ENCODE results near the gene PAPOLA. TPM values are rescaled to one million over a fixed set of nuclear protein-coding genes. Genes with fewer than 3 reads are reported as not detected.

Gene PAPOLA
- total RNA-seq, 4 donors from 2014 or later = 106 to 357 (median 257) TPM

- TF ChIP-seq POLR2A (IDR thresholded peaks at IDR 0.05) (no peak), CTCF (IDR thresholded peaks at IDR 0.05) (no peak)
- Histone ChIP-seq H3K36me3 (no peaks in the 10 kb centered on the region), H3K9me3 (no peaks in the 10 kb centered on the region), H3K27me3 (no peaks in the 10 kb centered on the region), H3K4me3 (no peak overlapping the region), H3K4me1 (no peaks in the 10 kb centered on the region), H3K27ac (no peak overlapping the region)
- no peak for DNase-seq
- intact Hi-C loops (cut with DNase I; ENCODE audit: low total_unique reads) = no loop called here
These were observed 24.1 kb upstream of the PAPOLA start for GRCh38 chr14:96478119-96478518.

- no peak overlapping the region for H3K27ac ChIP-seq
- TF ChIP-seq POLR2A (IDR thresholded peaks at IDR 0.05) (no peak), CTCF (IDR thresholded peaks at IDR 0.05) (no peak)
- H3K27me3 ChIP-seq = no peaks in the 10 kb centered on the region
- no peak overlapping the region for H3K4me3 ChIP-seq
- DNase-seq = no peak
- H3K9me3 ChIP-seq = no peaks in the 10 kb centered on the region
- no peaks in the 10 kb centered on the region for H3K4me1 ChIP-seq
- no peaks in the 10 kb centered on the region for H3K36me3 ChIP-seq
- intact Hi-C loops (cut with DNase I; ENCODE audit: low total_unique reads) = no loop called here
These were observed 22.6 kb upstream of the PAPOLA start for GRCh38 chr14:96479435-96480146.

GRCh38 chr14:96481731-96482314 lies 20.4 kb upstream of the PAPOLA start:
- no peak overlapping the region for H3K27ac ChIP-seq
- no peaks in the 10 kb centered on the region for H3K4me1 ChIP-seq
- TF ChIP-seq CTCF (IDR thresholded peaks at IDR 0.05) = no peak
- no peak for TF ChIP-seq POLR2A (IDR thresholded peaks at IDR 0.05)

GRCh38 chr14:96482986-96483385 lies 19.2 kb upstream of the PAPOLA start:
- Histone ChIP-seq H3K36me3 (no peaks in the 10 kb centered on the region), H3K27ac (no peak overlapping the region), H3K4me3 (no peak overlapping the region), H3K9me3 (no peaks in the 10 kb centered on the region), H3K4me1 (no peaks in the 10 kb centered on the region), H3K27me3 (no peaks in the 10 kb centered on the region)
- intact Hi-C loops (cut with DNase I; ENCODE audit: low total_unique reads) = no loop called here
- TF ChIP-seq CTCF (IDR thresholded peaks at IDR 0.05) (no peak), POLR2A (IDR thresholded peaks at IDR 0.05) (no peak)
- DNase-seq = no peak

More at GRCh38 chr14:96481731-96482314, 20.4 kb upstream of the PAPOLA start:
- Histone ChIP-seq H3K9me3 (no peaks in the 10 kb centered on the region), H3K36me3 (no peaks in the 10 kb centered on the region), H3K27me3 (no peaks in the 10 kb centered on the region), H3K4me3 (no peak overlapping the region)
- intact Hi-C loops (cut with DNase I; ENCODE audit: low total_unique reads) = no loop called here
- no peak for DNase-seq

GRCh38 chr14:96484399-96484798 lies 17.8 kb upstream of the PAPOLA start:
- Histone ChIP-seq H3K27me3 (no peaks in the 10 kb centered on the region), H3K4me3 (no peak overlapping the region), H3K27ac (no peak overlapping the region), H3K4me1 (no peaks in the 10 kb centered on the region), H3K9me3 (no peaks in the 10 kb centered on the region), H3K36me3 (no peaks in the 10 kb centered on the region)
- no peak for TF ChIP-seq POLR2A (IDR thresholded peaks at IDR 0.05)
- no peak for TF ChIP-seq CTCF (IDR thresholded peaks at IDR 0.05)
- intact Hi-C loops (cut with DNase I; ENCODE audit: low total_unique reads) = no loop called here
- no peak for DNase-seq
